Measurements from ENCODE around the gene DNAJC18. TPM values are rescaled to one million over a fixed set of nuclear protein-coding genes. Genes with fewer than 3 reads are reported as not detected.
A peak's percentile ranks its signal among the peaks of the same experiment; 100 is the strongest.

The DNAJC18 gene
- total and polyA plus RNA-seq, 12 donors: 3.4 to 21.1 (median 13.7) TPM

DNA sequence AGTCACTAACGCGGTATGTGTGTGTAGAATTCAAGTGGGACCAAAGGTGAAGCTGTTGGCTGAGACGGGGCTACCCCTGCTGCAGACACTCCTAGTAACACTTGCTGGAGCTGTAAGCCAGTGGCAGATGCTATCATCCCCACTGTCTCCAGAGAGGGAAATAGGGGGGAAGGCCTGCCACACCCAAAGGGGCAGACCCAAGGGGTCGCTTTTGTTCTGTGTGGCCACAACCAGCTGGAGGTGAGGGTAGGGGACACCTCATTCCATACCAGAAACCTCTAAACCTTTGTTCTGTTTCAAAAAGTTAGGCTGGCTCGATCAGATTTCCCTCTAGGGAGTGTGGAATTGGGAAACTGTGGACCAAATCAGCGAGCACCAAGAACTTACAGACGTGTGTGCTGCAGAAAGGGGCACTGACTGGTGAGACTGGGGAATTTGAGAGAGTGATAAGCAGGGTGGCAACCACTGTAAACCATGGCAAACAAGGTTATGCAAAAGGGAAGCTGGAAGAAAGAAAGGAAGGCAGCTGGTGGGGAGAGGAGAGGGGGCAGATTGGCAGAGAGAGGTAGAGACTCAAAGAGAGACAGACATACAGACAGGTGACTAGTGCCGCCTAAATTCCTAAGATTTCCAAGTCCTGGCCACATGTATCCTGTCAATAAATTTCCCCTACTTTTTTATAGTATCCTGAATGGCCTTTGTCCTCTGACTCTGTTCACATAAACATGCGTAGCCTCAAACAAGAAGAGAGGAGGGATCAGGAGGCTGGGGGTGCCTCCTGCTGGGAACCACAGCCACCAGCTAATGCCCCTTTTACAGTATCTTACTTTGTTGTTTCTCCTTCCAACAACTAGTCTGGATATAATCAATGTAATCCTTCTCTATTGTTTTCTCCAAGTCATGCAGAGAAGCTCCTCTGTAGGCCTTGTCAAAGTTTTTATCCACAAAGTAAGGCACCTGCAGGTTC lies 19.8 kb downstream of the DNAJC18 start:
- TF ChIP-seq, protein P1, sequence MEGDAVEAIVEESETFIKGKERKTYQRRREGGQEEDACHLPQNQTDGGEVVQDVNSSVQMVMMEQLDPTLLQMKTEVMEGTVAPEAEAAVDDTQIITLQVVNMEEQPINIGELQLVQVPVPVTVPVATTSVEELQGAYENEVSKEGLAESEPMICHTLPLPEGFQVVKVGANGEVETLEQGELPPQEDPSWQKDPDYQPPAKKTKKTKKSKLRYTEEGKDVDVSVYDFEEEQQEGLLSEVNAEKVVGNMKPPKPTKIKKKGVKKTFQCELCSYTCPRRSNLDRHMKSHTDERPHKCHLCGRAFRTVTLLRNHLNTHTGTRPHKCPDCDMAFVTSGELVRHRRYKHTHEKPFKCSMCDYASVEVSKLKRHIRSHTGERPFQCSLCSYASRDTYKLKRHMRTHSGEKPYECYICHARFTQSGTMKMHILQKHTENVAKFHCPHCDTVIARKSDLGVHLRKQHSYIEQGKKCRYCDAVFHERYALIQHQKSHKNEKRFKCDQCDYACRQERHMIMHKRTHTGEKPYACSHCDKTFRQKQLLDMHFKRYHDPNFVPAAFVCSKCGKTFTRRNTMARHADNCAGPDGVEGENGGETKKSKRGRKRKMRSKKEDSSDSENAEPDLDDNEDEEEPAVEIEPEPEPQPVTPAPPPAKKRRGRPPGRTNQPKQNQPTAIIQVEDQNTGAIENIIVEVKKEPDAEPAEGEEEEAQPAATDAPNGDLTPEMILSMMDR (IDR thresholded peaks at IDR 0.05): peak in 4 of 9 donors; percentile 15 to 34 (median 29)
- peaks cover 0 to 71% (median 17%) of the 10 kb centered on the region in 9 donors for H3K36me3 ChIP-seq
- intact Hi-C loops (cut with DNase I): loop anchor here in 8 of 10 donors (5.0 to 10.0 kb wide), 7 partner anchors 93 to 345 kb away; partner anchors contain the start of gene MATR3 (in 1 of the 8)
- peak in 1 of 2 donors; percentile 27 for DNase-seq
- ATAC-seq: peak; percentile 6 to 59 (median 29)
- no peaks in the 10 kb centered on the region for H3K9me3 ChIP-seq
- no peak overlapping the region for H3K4me3 ChIP-seq
- 34 to 46% methylated on average over 9 of the region's 9 CpGs for WGBS, 2 donors
- peak overlapping the region; percentile 68 to 93 (median 88) for H3K27ac ChIP-seq
- H3K27me3 ChIP-seq: no peaks in the 10 kb centered on the region
- H3K4me1 ChIP-seq: peaks cover 39 to 61% (median 55%) of the 10 kb centered on the region in 9 donors

DNA sequence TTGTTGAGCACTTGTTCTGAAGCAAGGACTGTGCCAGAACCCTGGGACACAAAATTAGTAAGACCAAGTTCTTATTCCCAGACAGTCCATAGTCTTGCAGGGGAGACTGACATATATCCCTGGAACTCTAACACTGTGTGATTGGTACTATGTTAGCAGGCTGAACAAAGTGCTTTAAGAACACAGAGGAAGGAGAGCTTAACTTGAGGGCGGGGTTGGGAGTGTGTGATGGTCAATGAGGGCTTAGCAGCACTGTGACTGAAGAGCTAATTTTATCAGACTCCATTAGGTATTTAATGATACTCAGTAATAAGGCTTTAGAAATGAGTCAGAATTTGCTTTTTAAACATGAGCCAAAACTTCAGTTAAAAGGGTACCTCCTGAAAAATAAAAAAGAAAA lies 20.5 kb downstream of the DNAJC18 start:
- no peak overlapping the region for H3K4me3 ChIP-seq
- H3K27me3 ChIP-seq: no peaks in the 10 kb centered on the region
- intact Hi-C loops (cut with DNase I): loop anchor here in 1 of 10 donors (5.0 kb wide), 1 partner anchor 126 kb away; the partner anchor contains the start of gene MATR3
- H3K4me1 ChIP-seq: peaks cover 40 to 69% (median 63%) of the 10 kb centered on the region in 9 donors
- WGBS, 2 donors: 39 to 61% methylated on average over 1 of the region's 1 CpG
- DNase-seq (peak in 1 of 2 donors; percentile 18), ATAC-seq (peak; percentile 47 to 71 (median 57))
- H3K9me3 ChIP-seq: no peaks in the 10 kb centered on the region
- TF ChIP-seq, protein P1 (IDR thresholded peaks at IDR 0.05): no peak
- peak overlapping the region; percentile 68 to 93 (median 88) for H3K27ac ChIP-seq
- peaks cover 0 to 65% (median 12%) of the 10 kb centered on the region in 9 donors for H3K36me3 ChIP-seq

DNA sequence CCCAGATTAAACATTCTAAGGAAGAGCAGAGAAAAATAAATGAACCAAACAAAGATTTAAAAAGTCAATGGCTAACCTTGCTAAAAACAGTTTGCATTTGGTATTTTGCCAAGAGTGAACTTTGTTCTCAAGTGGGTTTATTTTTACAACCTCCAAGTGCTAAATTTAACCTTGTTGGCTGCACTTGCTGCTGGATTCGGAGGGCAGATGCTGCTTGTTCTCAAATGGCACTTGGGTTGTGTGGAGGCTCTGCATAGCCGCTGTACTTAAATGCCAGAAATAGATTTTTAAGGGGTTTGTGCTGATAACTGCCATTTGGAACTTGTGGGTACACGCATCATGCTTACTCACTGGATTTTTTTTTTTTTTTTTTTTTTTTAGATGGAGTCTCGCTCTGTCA lies 22.1 kb downstream of the DNAJC18 start:
- Histone ChIP-seq H3K27ac (peak overlapping the region; percentile 68 to 93 (median 89)), H3K9me3 (no peaks in the 10 kb centered on the region), H3K4me1 (peaks cover 40 to 74% (median 67%) of the 10 kb centered on the region in 9 donors), H3K36me3 (peaks cover 0 to 67% (median 8%) of the 10 kb centered on the region in 9 donors), H3K27me3 (no peaks in the 10 kb centered on the region), H3K4me3 (peak overlapping the region in 1 of 10 donors; percentile 4)
- TF ChIP-seq, protein P1 (IDR thresholded peaks at IDR 0.05): no peak
- ATAC-seq (peak; percentile 56 to 76 (median 70)), DNase-seq (peak in 1 of 2 donors; percentile 76)
- intact Hi-C loops (cut with DNase I): loop anchor here in 2 of 10 donors (1.0 to 5.0 kb wide), 2 partner anchors 23 to 125 kb away; partner anchors contain the start of gene MATR3 (in 1 of the 2)
- WGBS, 2 donors: 36 to 38% methylated on average over 4 of the region's 4 CpGs

DNA sequence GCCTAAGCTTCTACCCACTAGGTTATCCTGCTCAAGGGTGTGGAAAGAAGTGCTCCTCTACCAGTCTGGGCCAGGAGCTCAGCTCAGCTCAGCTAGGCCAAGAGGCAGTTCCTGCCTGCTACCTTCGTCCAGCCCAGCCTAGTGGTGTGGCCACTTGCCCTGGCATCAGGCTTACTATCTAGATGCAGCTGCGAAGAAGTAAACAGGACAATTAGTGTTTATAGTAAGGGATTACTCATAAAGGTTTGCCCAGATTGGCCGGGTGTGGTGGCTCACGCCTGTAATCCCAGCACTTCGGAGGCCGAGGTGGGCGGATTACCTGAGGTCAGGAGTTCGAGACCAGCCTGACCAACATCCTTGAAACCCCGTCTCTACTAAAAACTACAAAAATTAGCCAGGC lies 22.7 kb downstream of the DNAJC18 start:
- intact Hi-C loops (cut with DNase I): loop anchor here in 2 of 10 donors (1.0 to 5.0 kb wide), 2 partner anchors 22 to 124 kb away; partner anchors contain the start of gene MATR3 (in 1 of the 2)
- TF ChIP-seq, protein P1 (IDR thresholded peaks at IDR 0.05): no peak
- Histone ChIP-seq H3K36me3 (peaks cover 0 to 67% (median 8%) of the 10 kb centered on the region in 9 donors), H3K4me3 (peak overlapping the region in 1 of 10 donors; percentile 4), H3K4me1 (peaks cover 40 to 74% (median 67%) of the 10 kb centered on the region in 9 donors), H3K9me3 (no peaks in the 10 kb centered on the region), H3K27ac (peak overlapping the region; percentile 68 to 93 (median 89)), H3K27me3 (no peaks in the 10 kb centered on the region)
- ATAC-seq (peak in 2 of 8 donors; percentile 9 to 20), DNase-seq (no peak)
- WGBS, 2 donors: 64 to 65% methylated on average over 9 of the region's 9 CpGs
